Panc1 (cell line): ENCODE data around the gene RNF214.
"Not testable (repeated sequence)": the region's sequence is repeated elsewhere in the genome, so short reads cannot be mapped to it uniquely, and the experiment has no call there.

Experiments used
- POLR2AphosphoS5 ChIP-seq: IDR thresholded peaks from 2 replicates; pipeline ENCODE4 v1.6.1; 2012; ENCODE audit warnings: mild to moderate bottlenecking, low read depth, low read length, moderate library complexity
- SIN3A ChIP-seq: IDR thresholded peaks from 2 replicates; pipeline ENCODE4 v1.6.1; 2012; ENCODE audit warnings: low read depth, mild to moderate bottlenecking, low read length, moderate library complexity, borderline replicate concordance; ENCODE audit not compliant: insufficient read depth
- TCF7L2 ChIP-seq: IDR thresholded peaks from 2 replicates; pipeline ENCODE4 v1.6.1; 2011; ENCODE audit warnings: mild to moderate bottlenecking, low read depth, low read length, inconsistent platforms
- TF ChIP-seq, protein P1 (sequence below), 2 experiments: IDR thresholded peaks; 2 replicates each; pipeline ENCODE4 v1.6.1; 2011 to 2012; ENCODE audit warnings: low read depth in 2 of 2, control low read depth in 1 of 2, low read length in 1 of 2, mild to moderate bottlenecking in 1 of 2, moderate library complexity in 1 of 2; ENCODE audit not compliant: insufficient read depth in 1 of 2
- TF ChIP-seq, protein P2 (sequence below): fragments of 450-650 bp; IDR thresholded peaks from 2 replicates; pipeline ENCODE4 v1.5.1; 2017; ENCODE audit warnings: mild to moderate bottlenecking

- TF ChIP-seq, protein P1, sequence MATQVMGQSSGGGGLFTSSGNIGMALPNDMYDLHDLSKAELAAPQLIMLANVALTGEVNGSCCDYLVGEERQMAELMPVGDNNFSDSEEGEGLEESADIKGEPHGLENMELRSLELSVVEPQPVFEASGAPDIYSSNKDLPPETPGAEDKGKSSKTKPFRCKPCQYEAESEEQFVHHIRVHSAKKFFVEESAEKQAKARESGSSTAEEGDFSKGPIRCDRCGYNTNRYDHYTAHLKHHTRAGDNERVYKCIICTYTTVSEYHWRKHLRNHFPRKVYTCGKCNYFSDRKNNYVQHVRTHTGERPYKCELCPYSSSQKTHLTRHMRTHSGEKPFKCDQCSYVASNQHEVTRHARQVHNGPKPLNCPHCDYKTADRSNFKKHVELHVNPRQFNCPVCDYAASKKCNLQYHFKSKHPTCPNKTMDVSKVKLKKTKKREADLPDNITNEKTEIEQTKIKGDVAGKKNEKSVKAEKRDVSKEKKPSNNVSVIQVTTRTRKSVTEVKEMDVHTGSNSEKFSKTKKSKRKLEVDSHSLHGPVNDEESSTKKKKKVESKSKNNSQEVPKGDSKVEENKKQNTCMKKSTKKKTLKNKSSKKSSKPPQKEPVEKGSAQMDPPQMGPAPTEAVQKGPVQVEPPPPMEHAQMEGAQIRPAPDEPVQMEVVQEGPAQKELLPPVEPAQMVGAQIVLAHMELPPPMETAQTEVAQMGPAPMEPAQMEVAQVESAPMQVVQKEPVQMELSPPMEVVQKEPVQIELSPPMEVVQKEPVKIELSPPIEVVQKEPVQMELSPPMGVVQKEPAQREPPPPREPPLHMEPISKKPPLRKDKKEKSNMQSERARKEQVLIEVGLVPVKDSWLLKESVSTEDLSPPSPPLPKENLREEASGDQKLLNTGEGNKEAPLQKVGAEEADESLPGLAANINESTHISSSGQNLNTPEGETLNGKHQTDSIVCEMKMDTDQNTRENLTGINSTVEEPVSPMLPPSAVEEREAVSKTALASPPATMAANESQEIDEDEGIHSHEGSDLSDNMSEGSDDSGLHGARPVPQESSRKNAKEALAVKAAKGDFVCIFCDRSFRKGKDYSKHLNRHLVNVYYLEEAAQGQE (IDR thresholded peaks at IDR 0.05; ENCODE audit: insufficient read depth in 1 of 2, low read depth in 2 of 2, low read length in 1 of 2): not testable (repeated sequence)
- TF ChIP-seq POLR2AphosphoS5, SIN3A, TCF7L2: not testable (repeated sequence)
- TF ChIP-seq, protein P2, sequence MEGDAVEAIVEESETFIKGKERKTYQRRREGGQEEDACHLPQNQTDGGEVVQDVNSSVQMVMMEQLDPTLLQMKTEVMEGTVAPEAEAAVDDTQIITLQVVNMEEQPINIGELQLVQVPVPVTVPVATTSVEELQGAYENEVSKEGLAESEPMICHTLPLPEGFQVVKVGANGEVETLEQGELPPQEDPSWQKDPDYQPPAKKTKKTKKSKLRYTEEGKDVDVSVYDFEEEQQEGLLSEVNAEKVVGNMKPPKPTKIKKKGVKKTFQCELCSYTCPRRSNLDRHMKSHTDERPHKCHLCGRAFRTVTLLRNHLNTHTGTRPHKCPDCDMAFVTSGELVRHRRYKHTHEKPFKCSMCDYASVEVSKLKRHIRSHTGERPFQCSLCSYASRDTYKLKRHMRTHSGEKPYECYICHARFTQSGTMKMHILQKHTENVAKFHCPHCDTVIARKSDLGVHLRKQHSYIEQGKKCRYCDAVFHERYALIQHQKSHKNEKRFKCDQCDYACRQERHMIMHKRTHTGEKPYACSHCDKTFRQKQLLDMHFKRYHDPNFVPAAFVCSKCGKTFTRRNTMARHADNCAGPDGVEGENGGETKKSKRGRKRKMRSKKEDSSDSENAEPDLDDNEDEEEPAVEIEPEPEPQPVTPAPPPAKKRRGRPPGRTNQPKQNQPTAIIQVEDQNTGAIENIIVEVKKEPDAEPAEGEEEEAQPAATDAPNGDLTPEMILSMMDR: not testable (repeated sequence)
Measured at GRCh38 chr11:117208710-117209109, 23.8 kb upstream of the RNF214 start.
